ENCODE measurements around the gene LRRTM1. TPM values are rescaled to one million over a fixed set of nuclear protein-coding genes. Genes with fewer than 3 reads are reported as not detected.

The LRRTM1 gene
- total and polyA plus RNA-seq, 4 donors, result 0.08 to 0.77 TPM; not detected in 2

- Histone ChIP-seq H3K4me3 (no peak overlapping the region), H3K9ac (ENCODE audit: insufficient read depth in 1 of 2, low read length in 2 of 2) (no peak overlapping the region), H3K27ac (ENCODE audit: low read depth in 1 of 2, low read length in 1 of 2) (no peak overlapping the region), H3K9me3 (ENCODE audit: control insufficient read depth in 4 of 4, insufficient read depth in 3 of 4, low read length in 3 of 4) (peaks cover 0 to 4% (median 0%) of the 10 kb centered on the region in 4 donors), H3K36me3 (ENCODE audit: control insufficient read depth in 4 of 4, insufficient read depth in 4 of 4, low read length in 4 of 4) (no peaks in the 10 kb centered on the region), H3K4me1 (ENCODE audit: control insufficient read depth in 5 of 5, insufficient read depth in 5 of 5, low read length in 5 of 5) (no peaks in the 10 kb centered on the region), H3K27me3 (ENCODE audit: control insufficient read depth in 3 of 3, insufficient read depth in 3 of 3, low read length in 2 of 3) (no peaks in the 10 kb centered on the region)
- ATAC-seq (ENCODE audit: insufficient read depth, low FRiP score) (no peak), DNase-seq (no peak)
- TF ChIP-seq CTCF (IDR thresholded peaks at IDR 0.05; ENCODE audit: control extremely low read depth, extremely low read depth), result no peak
- 91 to 95% methylated on average over 2 of the region's 2 CpGs for WGBS, 2 donors
These were observed 24.0 kb downstream of the LRRTM1 start for GRCh38 chr2:80280598-80280997.

- Histone ChIP-seq H3K4me1 (ENCODE audit: control insufficient read depth in 5 of 5, insufficient read depth in 5 of 5, low read length in 5 of 5) (no peaks in the 10 kb centered on the region), H3K27ac (ENCODE audit: low read depth in 1 of 2, low read length in 1 of 2) (no peak overlapping the region), H3K4me3 (no peak overlapping the region), H3K27me3 (ENCODE audit: control insufficient read depth in 3 of 3, insufficient read depth in 3 of 3, low read length in 2 of 3) (no peaks in the 10 kb centered on the region), H3K9me3 (ENCODE audit: control insufficient read depth in 4 of 4, insufficient read depth in 3 of 4, low read length in 3 of 4) (peaks cover 0 to 2% (median 0%) of the 10 kb centered on the region in 4 donors), H3K36me3 (ENCODE audit: control insufficient read depth in 4 of 4, insufficient read depth in 4 of 4, low read length in 4 of 4) (no peaks in the 10 kb centered on the region), H3K9ac (ENCODE audit: insufficient read depth in 1 of 2, low read length in 2 of 2) (no peak overlapping the region)
- DNase-seq (no peak), ATAC-seq (ENCODE audit: insufficient read depth, low FRiP score) (no peak)
- TF ChIP-seq CTCF (IDR thresholded peaks at IDR 0.05; ENCODE audit: control extremely low read depth, extremely low read depth), result no peak
- WGBS, 2 donors, result 92 to 95% methylated on average over 5 of the region's 5 CpGs
These were observed 34.7 kb downstream of the LRRTM1 start for GRCh38 chr2:80269806-80270205.

GRCh38 chr2:80266231-80266630, 38.3 kb downstream of the LRRTM1 start:
- Histone ChIP-seq H3K36me3 (ENCODE audit: control insufficient read depth in 4 of 4, insufficient read depth in 4 of 4, low read length in 4 of 4) (no peaks in the 10 kb centered on the region), H3K4me1 (ENCODE audit: control insufficient read depth in 5 of 5, insufficient read depth in 5 of 5, low read length in 5 of 5) (no peaks in the 10 kb centered on the region), H3K9me3 (ENCODE audit: control insufficient read depth in 4 of 4, insufficient read depth in 3 of 4, low read length in 3 of 4) (peaks cover 0 to 2% (median 0%) of the 10 kb centered on the region in 4 donors), H3K9ac (ENCODE audit: insufficient read depth in 1 of 2, low read length in 2 of 2) (no peak overlapping the region), H3K27me3 (ENCODE audit: control insufficient read depth in 3 of 3, insufficient read depth in 3 of 3, low read length in 2 of 3) (no peaks in the 10 kb centered on the region), H3K4me3 (no peak overlapping the region), H3K27ac (ENCODE audit: low read depth in 1 of 2, low read length in 1 of 2) (no peak overlapping the region)
- ATAC-seq (ENCODE audit: insufficient read depth, low FRiP score) (no peak), DNase-seq (no peak)
- WGBS, 2 donors, result 84 to 88% methylated on average over 6 of the region's 6 CpGs
- no peak for TF ChIP-seq CTCF (IDR thresholded peaks at IDR 0.05; ENCODE audit: control extremely low read depth, extremely low read depth)

- H3K36me3 ChIP-seq (ENCODE audit: control insufficient read depth in 4 of 4, insufficient read depth in 4 of 4, low read length in 4 of 4), result no peaks in the 10 kb centered on the region
- peaks cover 0 to 4% (median 0%) of the 10 kb centered on the region in 5 donors for H3K4me1 ChIP-seq (ENCODE audit: control insufficient read depth in 5 of 5, insufficient read depth in 5 of 5, low read length in 5 of 5)
- WGBS, 2 donors, result 73 to 80% methylated on average over 3 of the region's 3 CpGs
- no peak for DNase-seq
- no peak overlapping the region for H3K27ac ChIP-seq (ENCODE audit: low read depth in 1 of 2, low read length in 1 of 2)
- no peaks in the 10 kb centered on the region for H3K9me3 ChIP-seq (ENCODE audit: control insufficient read depth in 4 of 4, insufficient read depth in 3 of 4, low read length in 3 of 4)
- no peak for TF ChIP-seq CTCF (IDR thresholded peaks at IDR 0.05; ENCODE audit: control extremely low read depth, extremely low read depth)
- H3K9ac ChIP-seq (ENCODE audit: insufficient read depth in 1 of 2, low read length in 2 of 2), result no peak overlapping the region
- no peak overlapping the region for H3K4me3 ChIP-seq
- ATAC-seq (ENCODE audit: insufficient read depth, low FRiP score), result no peak
- H3K27me3 ChIP-seq (ENCODE audit: control insufficient read depth in 3 of 3, insufficient read depth in 3 of 3, low read length in 2 of 3), result no peaks in the 10 kb centered on the region
These were observed 45.3 kb downstream of the LRRTM1 start for GRCh38 chr2:80259292-80259691.
